SH-SY5Y (cell line): Measurements from ENCODE around the gene SLC12A7.

Experiments
- GATA2 ChIP-seq: IDR thresholded peaks from 2 replicates; pipeline ENCODE4 v1.6.1; 2011; ENCODE audit warnings: mild to moderate bottlenecking, low read depth, low read length
- GATA3 ChIP-seq: IDR thresholded peaks from 2 replicates; pipeline ENCODE4 v1.6.1; 2011; ENCODE audit warnings: low read depth, mild to moderate bottlenecking, low read length, moderate library complexity

- TF ChIP-seq GATA3 (no peak), GATA2 (no peak)
These were observed 5.1 kb upstream of the SLC12A7 start for GRCh38 chr5:1116977-1117376.
